ENCODE results near the gene ZNF814. TPM values are rescaled to one million over a fixed set of nuclear protein-coding genes. Genes with fewer than 3 reads are reported as not detected.
"Not testable (repeated sequence)": the region's sequence is repeated elsewhere in the genome, so short reads cannot be mapped to it uniquely, and the experiment has no call there.

ZNF814 gene
- polyA plus RNA-seq, 1 experiment: 5.8 TPM

- TF ChIP-seq, protein P1, sequence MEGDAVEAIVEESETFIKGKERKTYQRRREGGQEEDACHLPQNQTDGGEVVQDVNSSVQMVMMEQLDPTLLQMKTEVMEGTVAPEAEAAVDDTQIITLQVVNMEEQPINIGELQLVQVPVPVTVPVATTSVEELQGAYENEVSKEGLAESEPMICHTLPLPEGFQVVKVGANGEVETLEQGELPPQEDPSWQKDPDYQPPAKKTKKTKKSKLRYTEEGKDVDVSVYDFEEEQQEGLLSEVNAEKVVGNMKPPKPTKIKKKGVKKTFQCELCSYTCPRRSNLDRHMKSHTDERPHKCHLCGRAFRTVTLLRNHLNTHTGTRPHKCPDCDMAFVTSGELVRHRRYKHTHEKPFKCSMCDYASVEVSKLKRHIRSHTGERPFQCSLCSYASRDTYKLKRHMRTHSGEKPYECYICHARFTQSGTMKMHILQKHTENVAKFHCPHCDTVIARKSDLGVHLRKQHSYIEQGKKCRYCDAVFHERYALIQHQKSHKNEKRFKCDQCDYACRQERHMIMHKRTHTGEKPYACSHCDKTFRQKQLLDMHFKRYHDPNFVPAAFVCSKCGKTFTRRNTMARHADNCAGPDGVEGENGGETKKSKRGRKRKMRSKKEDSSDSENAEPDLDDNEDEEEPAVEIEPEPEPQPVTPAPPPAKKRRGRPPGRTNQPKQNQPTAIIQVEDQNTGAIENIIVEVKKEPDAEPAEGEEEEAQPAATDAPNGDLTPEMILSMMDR (IDR thresholded peaks at IDR 0.05; ENCODE audit: insufficient read depth, low read depth, low read length): no peak
- POLR2A ChIA-PET: no interaction called here
- DNase-seq (ENCODE audit: low read depth): no peak
- CTCF ChIA-PET: interaction anchor here (0.6 kb wide), 1 partner anchor 374 kb away, joined by 3 read pairs; no protein-coding TSS in a partner anchor
- no peak overlapping the region for H3K4me3 ChIP-seq (ENCODE audit: low read depth, low read length)
- H3K27me3 ChIP-seq (ENCODE audit: control insufficient read depth, insufficient read depth, low read length): no peaks in the 10 kb centered on the region
- H3K36me3 ChIP-seq (ENCODE audit: control insufficient read depth, insufficient read depth, low read length): no peaks in the 10 kb centered on the region; the same call in 1 of the 2 replicates
Measured at GRCh38 chr19:57900311-57900710, 11.5 kb upstream of the ZNF814 start.

- H3K27me3 ChIP-seq (ENCODE audit: control insufficient read depth, insufficient read depth, low read length); H3K4me3 ChIP-seq (ENCODE audit: low read depth, low read length); POLR2A ChIA-PET; H3K36me3 ChIP-seq (ENCODE audit: control insufficient read depth, insufficient read depth, low read length): not testable (repeated sequence)
- CTCF ChIA-PET: interaction anchor here (1.1 kb wide), 1 partner anchor 12 kb away, joined by 3 read pairs; no protein-coding TSS in a partner anchor
- peak; percentile 19 for DNase-seq (ENCODE audit: low read depth)
Measured at GRCh38 chr19:57890706-57891105, 1.9 kb upstream of the ZNF814 start.

DNA sequence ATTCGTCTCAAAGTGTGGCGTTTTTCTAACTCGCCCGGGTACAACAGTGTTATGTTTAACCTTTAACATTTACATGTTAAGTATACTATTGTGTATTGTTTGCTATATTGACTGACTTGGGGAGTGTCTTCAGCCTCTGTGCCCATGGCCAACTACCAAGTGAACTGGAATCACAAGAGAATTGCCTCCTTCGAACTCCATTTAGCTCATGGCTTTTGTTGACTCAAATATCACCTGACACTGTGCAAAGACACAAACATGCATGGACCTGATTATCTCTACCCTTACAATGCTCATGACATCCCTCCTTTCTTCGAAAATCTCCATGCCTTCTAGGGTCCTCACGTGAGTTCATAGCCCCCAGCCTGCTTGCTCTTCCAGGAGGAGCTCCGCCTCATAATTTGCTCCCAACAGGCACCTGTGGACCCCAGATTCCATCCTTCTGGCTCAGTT, 704 bp downstream of the ZNF814 start:
- H3K27me3 ChIP-seq (ENCODE audit: control insufficient read depth, insufficient read depth, low read length): no peaks in the 10 kb centered on the region
- TF ChIP-seq, protein P1 (IDR thresholded peaks at IDR 0.05; ENCODE audit: insufficient read depth, low read depth, low read length): no peak
- H3K36me3 ChIP-seq (ENCODE audit: control insufficient read depth, insufficient read depth, low read length): peaks cover 1% of the 10 kb centered on the region; the same call in 1 of the 2 replicates
- H3K4me3 ChIP-seq (ENCODE audit: low read depth, low read length): peak overlapping the region; percentile 66
- DNase-seq (ENCODE audit: low read depth): no peak
- ChIA-PET POLR2A (no interaction called here), CTCF (interaction anchor here (1.4 to 1.5 kb wide), 2 partner anchors 9 to 28 kb away, joined by 3 to 4 read pairs; partner anchors contain the start of gene ZNF417)

- Histone ChIP-seq H3K4me3 (ENCODE audit: low read depth, low read length) (no peak overlapping the region), H3K27me3 (ENCODE audit: control insufficient read depth, insufficient read depth, low read length) (no peaks in the 10 kb centered on the region), H3K36me3 (ENCODE audit: control insufficient read depth, insufficient read depth, low read length) (peaks cover 1% of the 10 kb centered on the region)
- POLR2A ChIA-PET: no interaction called here
- DNase-seq (ENCODE audit: low read depth): no peak
- TF ChIP-seq, protein P1 (IDR thresholded peaks at IDR 0.05; ENCODE audit: insufficient read depth, low read depth, low read length): no peak
- CTCF ChIA-PET: interaction anchor here (1.5 kb wide), 1 partner anchor 10 kb away, joined by 3 read pairs; no protein-coding TSS in a partner anchor
Measured at GRCh38 chr19:57887195-57887941, 1.5 kb downstream of the ZNF814 start.

- no peak for DNase-seq (ENCODE audit: low read depth)
- ChIA-PET POLR2A (no interaction called here), CTCF (no interaction called here)
- no peak overlapping the region for H3K4me3 ChIP-seq (ENCODE audit: low read depth, low read length)
- no peaks in the 10 kb centered on the region for H3K27me3 ChIP-seq (ENCODE audit: control insufficient read depth, insufficient read depth, low read length)
- TF ChIP-seq, protein P1 (IDR thresholded peaks at IDR 0.05; ENCODE audit: insufficient read depth, low read depth, low read length): no peak
- H3K36me3 ChIP-seq (ENCODE audit: control insufficient read depth, insufficient read depth, low read length): peaks cover 1% of the 10 kb centered on the region
Measured at GRCh38 chr19:57886046-57886445, 2.8 kb downstream of the ZNF814 start.

GRCh38 chr19:57873883-57874799, 14.7 kb downstream of the ZNF814 start:
- H3K36me3 ChIP-seq (ENCODE audit: control insufficient read depth, insufficient read depth, low read length); POLR2A ChIA-PET; DNase-seq (ENCODE audit: low read depth); H3K27me3 ChIP-seq (ENCODE audit: control insufficient read depth, insufficient read depth, low read length); CTCF ChIA-PET; H3K4me3 ChIP-seq (ENCODE audit: low read depth, low read length): not testable (repeated sequence)
